DOHH2 (cell line): ENCODE measurements around the gene ZNF860.

ENCODE experiments used
- EZH2phosphoT487 ChIP-seq: fragments of 200-600 bp; sonication (generic); IDR thresholded peaks from 2 replicates; pipeline ENCODE4 v1.6.1; 2017; ENCODE audit warnings: borderline replicate concordance, mild to moderate bottlenecking, antibody characterized with exemption, low read length, moderate library complexity, mixed read lengths
- TF ChIP-seq, protein P1 (sequence below): fragments of 200-600 bp; sonication (generic); IDR thresholded peaks from one replicate; pipeline ENCODE4 v1.5.1; 2014; ENCODE audit warnings: antibody characterized with exemption, mild to moderate bottlenecking, low read depth, low read length; ENCODE audit not compliant: poor library complexity, severe bottlenecking

DNA sequence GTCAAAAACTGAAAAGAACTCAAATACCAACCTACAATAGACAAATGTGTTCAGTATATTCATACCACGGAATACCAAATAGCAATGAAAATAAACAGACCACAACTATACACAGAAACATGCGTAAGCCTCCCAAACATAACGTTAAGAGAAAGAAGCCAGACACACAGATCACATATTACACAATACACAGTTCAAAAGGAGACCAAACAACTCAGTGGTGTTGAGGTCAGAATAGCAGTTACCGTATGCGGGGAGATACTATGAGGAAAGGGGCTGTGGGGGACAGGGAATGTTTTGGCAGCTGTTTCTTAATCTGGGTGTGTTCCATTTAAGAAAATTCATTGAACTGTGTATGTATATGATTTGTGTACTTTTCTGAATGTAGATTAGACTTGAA, 7.1 kb upstream of the ZNF860 start:
- TF ChIP-seq, protein P1, sequence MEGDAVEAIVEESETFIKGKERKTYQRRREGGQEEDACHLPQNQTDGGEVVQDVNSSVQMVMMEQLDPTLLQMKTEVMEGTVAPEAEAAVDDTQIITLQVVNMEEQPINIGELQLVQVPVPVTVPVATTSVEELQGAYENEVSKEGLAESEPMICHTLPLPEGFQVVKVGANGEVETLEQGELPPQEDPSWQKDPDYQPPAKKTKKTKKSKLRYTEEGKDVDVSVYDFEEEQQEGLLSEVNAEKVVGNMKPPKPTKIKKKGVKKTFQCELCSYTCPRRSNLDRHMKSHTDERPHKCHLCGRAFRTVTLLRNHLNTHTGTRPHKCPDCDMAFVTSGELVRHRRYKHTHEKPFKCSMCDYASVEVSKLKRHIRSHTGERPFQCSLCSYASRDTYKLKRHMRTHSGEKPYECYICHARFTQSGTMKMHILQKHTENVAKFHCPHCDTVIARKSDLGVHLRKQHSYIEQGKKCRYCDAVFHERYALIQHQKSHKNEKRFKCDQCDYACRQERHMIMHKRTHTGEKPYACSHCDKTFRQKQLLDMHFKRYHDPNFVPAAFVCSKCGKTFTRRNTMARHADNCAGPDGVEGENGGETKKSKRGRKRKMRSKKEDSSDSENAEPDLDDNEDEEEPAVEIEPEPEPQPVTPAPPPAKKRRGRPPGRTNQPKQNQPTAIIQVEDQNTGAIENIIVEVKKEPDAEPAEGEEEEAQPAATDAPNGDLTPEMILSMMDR, result no peak
- no peak for TF ChIP-seq EZH2phosphoT487
